NCI-H226 (cell line): ENCODE data around the gene CHRNA3.
A peak's percentile ranks its signal among the peaks of the same experiment; 100 is the strongest.
"Not testable (repeated sequence)": the region's sequence is repeated elsewhere in the genome, so short reads cannot be mapped to it uniquely, and the experiment has no call there.

Experiments used
- DNase-seq: peaks from one replicate; pipeline ENCODE4 v3.0.0-alpha.2; 2015

The CHRNA3 gene

GRCh38 chr15:78616506-78616905 lies 4.3 kb downstream of the CHRNA3 start:
- DNase-seq, result no peak

GRCh38 chr15:78615151-78615589 lies 5.6 kb downstream of the CHRNA3 start:
- DNase-seq, result no peak

GRCh38 chr15:78614021-78614420 lies 6.8 kb downstream of the CHRNA3 start:
- DNase-seq, result no peak

- not testable (repeated sequence) for DNase-seq
These were observed 11.2 kb downstream of the CHRNA3 start for GRCh38 chr15:78609551-78609950.

- no peak for DNase-seq
These were observed 15.1 kb downstream of the CHRNA3 start for GRCh38 chr15:78605680-78606079.

- DNase-seq, result no peak
These were observed 15.6 kb downstream of the CHRNA3 start for GRCh38 chr15:78605201-78605600.

- no peak for DNase-seq
These were observed 16.4 kb downstream of the CHRNA3 start for GRCh38 chr15:78604420-78604819.

GRCh38 chr15:78603467-78603866 lies 17.3 kb downstream of the CHRNA3 start:
- DNase-seq, result no peak

- DNase-seq, result no peak
These were observed 21.6 kb downstream of the CHRNA3 start for GRCh38 chr15:78599189-78599588.

GRCh38 chr15:78598348-78598747 lies 22.4 kb downstream of the CHRNA3 start:
- no peak for DNase-seq

GRCh38 chr15:78597583-78597982 lies 23.2 kb downstream of the CHRNA3 start:
- DNase-seq, result no peak

- no peak for DNase-seq
These were observed 45.9 kb downstream of the CHRNA3 start for GRCh38 chr15:78574944-78575343.

GRCh38 chr15:78573416-78573815 lies 47.4 kb downstream of the CHRNA3 start:
- DNase-seq, result no peak

- no peak for DNase-seq
These were observed 49.4 kb downstream of the CHRNA3 start for GRCh38 chr15:78571382-78571781.

- no peak for DNase-seq
These were observed 50.1 kb downstream of the CHRNA3 start for GRCh38 chr15:78570710-78571109.

GRCh38 chr15:78567531-78567930 lies 53.3 kb downstream of the CHRNA3 start:
- no peak for DNase-seq

- DNase-seq, result peak; percentile 5
These were observed 54.6 kb downstream of the CHRNA3 start for GRCh38 chr15:78565951-78566774.

GRCh38 chr15:78565097-78565950 lies 55.5 kb downstream of the CHRNA3 start, which contains the start of gene CHRNA5:
Gene CHRNA5 (plus strand): TSS chr15:78565520. CDS start chr15:78565720, 200 bp downstream.
- DNase-seq, result peak; percentile 90

- DNase-seq, result no peak
These were observed 56.1 kb downstream of the CHRNA3 start for GRCh38 chr15:78564743-78565096.

- no peak for DNase-seq
These were observed 57.7 kb downstream of the CHRNA3 start for GRCh38 chr15:78563092-78563491.

- DNase-seq, result no peak
These were observed 59.3 kb downstream of the CHRNA3 start for GRCh38 chr15:78561490-78561889.

- DNase-seq, result not testable (repeated sequence)
These were observed 60.6 kb downstream of the CHRNA3 start for GRCh38 chr15:78560201-78560600.

GRCh38 chr15:78552597-78552996 lies 68.2 kb downstream of the CHRNA3 start:
- no peak for DNase-seq

- DNase-seq, result no peak
These were observed 68.9 kb downstream of the CHRNA3 start for GRCh38 chr15:78551902-78552301.
